HCT116 (cell line): ENCODE results near the gene ROR2. TPM values are rescaled to one million over a fixed set of nuclear protein-coding genes. Genes with fewer than 3 reads are reported as not detected.

Source experiments
- ATAC-seq: fragments of 200-7000 bp; cut with Tn5 transposase; 2 replicates; pipeline ENCODE4 v1.9.1; 2020; ENCODE audit warnings: mild to moderate bottlenecking, moderate library complexity
- BruUV-seq: library from RNA; stranded (reverse); fragments of 400-500 nt; replicated peaks from 2 replicates; lab custom pipeline; 2021; lab: Mats Ljungman, UMichigan
- CTCF ChIA-PET: fragments of 300-600 bp; sonication (Branson Sonifier 250); formaldehyde crosslinking; loops from one replicate; lab custom pipeline; 2021; ENCODE audit warnings: antibody characterized with exemption; lab: Charles Lee
- POLR2A ChIA-PET: fragments of 300-600, 350-600 bp; sonication (Branson Sonifier 250); formaldehyde crosslinking; loops from one replicate; lab custom pipeline; 2021; ENCODE audit warnings: antibody characterized with exemption; lab: Charles Lee
- RAD21 ChIA-PET, 2 experiments: fragments of 300-600 bp; sonication (Branson Sonifier 250); formaldehyde crosslinking; loops; one replicate each; lab custom pipeline; 2023; ENCODE audit warnings: low total read pairs in 2 of 2; ENCODE audit not compliant: uncharacterized antibody in 2 of 2, unreplicated experiment in 2 of 2, low non-redundant PET in 1 of 2; lab: Charles Lee
- DNase-seq: peaks from one replicate; pipeline ENCODE4 v3.0.0-alpha.2; 2010; ENCODE audit warnings: low read depth, low spot score
- H2AFZ ChIP-seq: fragments of 200-600 bp; shearing (Covaris generic), sonication (generic); 2 replicates; pipeline ENCODE4 v1.6.1; 2017; ENCODE audit warnings: low read depth, mixed run types, mixed read lengths, antibody characterized with exemption, low read length; ENCODE audit not compliant: poor library complexity, severe bottlenecking
- H3K27ac ChIP-seq: 2 replicates; pipeline ENCODE4 v1.5.1; 2012; ENCODE audit warnings: low read depth, low read length
- H3K27me3 ChIP-seq: fragments of 200-600 bp; sonication (generic); 2 replicates; pipeline ENCODE4 v1.6.1; 2016; ENCODE audit warnings: mixed run types, low read length, mixed read lengths; ENCODE audit not compliant: insufficient read depth
- H3K36me3 ChIP-seq, 2 experiments: fragments of 200-500 bp in 1 of 2; fragments of 200-600 bp in 1 of 2; sonication (Bioruptor generic) in 1 of 2; sonication (generic) in 1 of 2; 2 replicates each; pipeline versions ENCODE4 v1.5.1 to v1.6.1; 2014 to 2016; ENCODE audit warnings: low read length in 2 of 2, inconsistent platforms in 1 of 2, mixed read lengths in 1 of 2, mixed run types in 1 of 2; ENCODE audit not compliant: insufficient read depth in 2 of 2, control insufficient read depth in 1 of 2
- H3K4me1 ChIP-seq, 2 experiments: fragments of 200-600 bp in 1 of 2; sonication (generic) in 1 of 2; 2 replicates each; pipeline versions ENCODE4 v1.5.1 to v1.6.1; 2012 to 2017; ENCODE audit warnings: low read length in 2 of 2, inconsistent platforms in 1 of 2, mild to moderate bottlenecking in 1 of 2, mixed read lengths in 1 of 2, mixed run types in 1 of 2, moderate library complexity in 1 of 2; ENCODE audit not compliant: insufficient read depth in 2 of 2, control insufficient read depth in 1 of 2
- H3K4me2 ChIP-seq: fragments of 200-600 bp; sonication (generic); 2 replicates; pipeline ENCODE4 v1.6.1; 2017; ENCODE audit warnings: mixed run types, low read length, mixed read lengths
- H3K4me3 ChIP-seq, 2 experiments: fragments of 200-600 bp in 1 of 2; sonication (generic) in 1 of 2; replicated peaks in 1 of 2; 2 replicates each; pipeline ENCODE4 v1.5.1; 2011 to 2016; ENCODE audit warnings: low read length in 2 of 2, control low read depth in 1 of 2, low read depth in 1 of 2, mild to moderate bottlenecking in 1 of 2, mixed read lengths in 1 of 2, mixed run types in 1 of 2
- H3K79me2 ChIP-seq: fragments of 200-600 bp; sonication (generic); 2 replicates; pipeline ENCODE4 v1.6.1; 2017; ENCODE audit warnings: mild to moderate bottlenecking, mixed run types, low read length, moderate library complexity, mixed read lengths; ENCODE audit not compliant: insufficient read depth
- H3K9ac ChIP-seq: fragments of 200-600 bp; sonication (generic); 2 replicates; pipeline ENCODE4 v1.6.1; 2016; ENCODE audit warnings: low read length, mixed read lengths
- H3K9me2 ChIP-seq: fragments of 200-600 bp; sonication (generic), shearing (Covaris generic); 2 replicates; pipeline ENCODE4 v1.6.1; 2017; ENCODE audit warnings: mixed run types, mild to moderate bottlenecking, moderate library complexity; ENCODE audit not compliant: insufficient read depth
- H3K9me3 ChIP-seq, 2 experiments: fragments of 200-500 bp in 1 of 2; fragments of 200-600 bp in 1 of 2; sonication (Bioruptor generic) in 1 of 2; sonication (generic) in 1 of 2; 2 replicates each; pipeline ENCODE4 v1.6.1; 2014 to 2017; ENCODE audit warnings: low read length in 2 of 2, mixed read lengths in 2 of 2, inconsistent platforms in 1 of 2, low read depth in 1 of 2, mild to moderate bottlenecking in 1 of 2, mixed run types in 1 of 2, moderate library complexity in 1 of 2; ENCODE audit not compliant: control insufficient read depth in 1 of 2, insufficient read depth in 1 of 2
- H4K20me1 ChIP-seq: fragments of 200-600 bp; sonication (generic), shearing (Covaris generic); 2 replicates; pipeline ENCODE4 v1.6.1; 2017; ENCODE audit warnings: mixed run types, mild to moderate bottlenecking, moderate library complexity; ENCODE audit not compliant: insufficient read depth
- CBX3 ChIP-seq: IDR thresholded peaks from 2 replicates; pipeline ENCODE4 v1.6.1; 2012; ENCODE audit warnings: low read depth
- FOSL1 ChIP-seq: IDR thresholded peaks from 2 replicates; pipeline ENCODE4 v1.6.1; 2012; ENCODE audit warnings: low read depth
- JUND ChIP-seq: IDR thresholded peaks from 2 replicates; pipeline ENCODE4 v1.6.1; 2012
- SRF ChIP-seq: IDR thresholded peaks from 2 replicates; pipeline ENCODE4 v1.6.1; 2012; ENCODE audit warnings: low read depth
- YY1 ChIP-seq: IDR thresholded peaks from 2 replicates; pipeline ENCODE4 v1.6.1; 2011; ENCODE audit warnings: low read length, low read depth, moderate library complexity, mild to moderate bottlenecking; ENCODE audit not compliant: insufficient replicate concordance; ENCODE audit errors: extremely low read depth
- intact Hi-C: fragments of 100-400 bp; cut with micrococcal nuclease; formaldehyde crosslinking; loops from 2 replicates; pipeline ENCODE4 v1.10.0; 2022
- total RNA-seq: library from RNA; stranded (reverse); gene quantifications from one replicate; pipeline ENCODE4 v1.2.1, GENCODE V29; 2021; ENCODE audit not compliant: unreplicated experiment
- TF ChIP-seq, protein P1 (sequence below): IDR thresholded peaks from 2 replicates; pipeline ENCODE4 v1.6.1; 2012
- TF ChIP-seq, protein P2 (sequence below): IDR thresholded peaks from 2 replicates; pipeline ENCODE4 v1.6.1; 2011; ENCODE audit warnings: mild to moderate bottlenecking, low read length, moderate library complexity; ENCODE audit not compliant: insufficient replicate concordance; ENCODE audit errors: extremely low read depth
- TF ChIP-seq, protein P3 (sequence below), 3 experiments: fragments of 200-600 bp in 1 of 3; sonication (generic) in 1 of 3; IDR thresholded peaks in 2 of 3; conservative IDR thresholded peaks in 1 of 3; 2 replicates each; pipeline ENCODE4 v1.5.1; 2012 to 2017; ENCODE audit warnings: low read depth in 2 of 3, low read length in 2 of 3, antibody characterized with exemption in 1 of 3, borderline replicate concordance in 1 of 3, control low read depth in 1 of 3, mild to moderate bottlenecking in 1 of 3, mixed read lengths in 1 of 3, mixed run types in 1 of 3, moderate library complexity in 1 of 3; ENCODE audit not compliant: insufficient read depth in 1 of 3

The ROR2 gene
- total RNA-seq, 1 experiment from 2014 or later: 15.7 TPM

DNA sequence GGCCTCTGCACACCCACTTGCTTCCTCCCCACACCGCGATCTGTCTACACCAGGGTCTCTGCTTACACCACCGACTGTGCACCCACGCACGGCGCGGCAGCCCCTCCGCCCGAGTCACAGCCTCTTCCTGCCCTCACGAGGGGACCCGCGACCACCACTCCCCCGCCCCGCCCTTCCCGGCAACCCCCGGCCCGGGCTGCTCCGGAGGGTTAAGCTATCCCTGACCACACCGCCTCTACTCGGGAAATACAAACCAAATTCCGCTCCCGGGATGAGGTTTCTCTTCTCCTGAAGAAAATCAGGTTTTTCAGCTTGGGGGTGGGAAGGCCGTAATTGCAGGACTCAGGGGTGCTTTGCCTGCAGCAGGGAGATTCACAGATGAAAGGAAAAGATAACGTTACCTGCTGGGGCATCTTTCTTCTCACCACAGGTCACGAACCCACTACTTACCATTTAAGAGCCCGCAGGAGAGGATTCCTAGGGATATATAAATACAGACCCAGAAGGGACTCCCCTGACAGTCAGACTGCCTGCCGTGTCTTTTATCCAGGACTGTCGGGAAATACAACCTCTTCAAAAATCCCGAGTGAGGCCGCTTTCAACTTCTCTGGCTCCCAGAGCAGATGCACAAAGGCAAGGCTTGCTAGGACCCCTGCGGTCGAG is 63.5 kb downstream of the ROR2 start:
- TF ChIP-seq JUND: no peak
- TF ChIP-seq CBX3: no peak
- no peak for TF ChIP-seq SRF
- TF ChIP-seq, protein P1, sequence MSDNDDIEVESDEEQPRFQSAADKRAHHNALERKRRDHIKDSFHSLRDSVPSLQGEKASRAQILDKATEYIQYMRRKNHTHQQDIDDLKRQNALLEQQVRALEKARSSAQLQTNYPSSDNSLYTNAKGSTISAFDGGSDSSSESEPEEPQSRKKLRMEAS: no peak
- TF ChIP-seq, protein P2, sequence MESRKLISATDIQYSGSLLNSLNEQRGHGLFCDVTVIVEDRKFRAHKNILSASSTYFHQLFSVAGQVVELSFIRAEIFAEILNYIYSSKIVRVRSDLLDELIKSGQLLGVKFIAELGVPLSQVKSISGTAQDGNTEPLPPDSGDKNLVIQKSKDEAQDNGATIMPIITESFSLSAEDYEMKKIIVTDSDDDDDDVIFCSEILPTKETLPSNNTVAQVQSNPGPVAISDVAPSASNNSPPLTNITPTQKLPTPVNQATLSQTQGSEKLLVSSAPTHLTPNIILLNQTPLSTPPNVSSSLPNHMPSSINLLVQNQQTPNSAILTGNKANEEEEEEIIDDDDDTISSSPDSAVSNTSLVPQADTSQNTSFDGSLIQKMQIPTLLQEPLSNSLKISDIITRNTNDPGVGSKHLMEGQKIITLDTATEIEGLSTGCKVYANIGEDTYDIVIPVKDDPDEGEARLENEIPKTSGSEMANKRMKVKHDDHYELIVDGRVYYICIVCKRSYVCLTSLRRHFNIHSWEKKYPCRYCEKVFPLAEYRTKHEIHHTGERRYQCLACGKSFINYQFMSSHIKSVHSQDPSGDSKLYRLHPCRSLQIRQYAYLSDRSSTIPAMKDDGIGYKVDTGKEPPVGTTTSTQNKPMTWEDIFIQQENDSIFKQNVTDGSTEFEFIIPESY: no peak
- no peak for TF ChIP-seq YY1
- TF ChIP-seq, protein P3, sequence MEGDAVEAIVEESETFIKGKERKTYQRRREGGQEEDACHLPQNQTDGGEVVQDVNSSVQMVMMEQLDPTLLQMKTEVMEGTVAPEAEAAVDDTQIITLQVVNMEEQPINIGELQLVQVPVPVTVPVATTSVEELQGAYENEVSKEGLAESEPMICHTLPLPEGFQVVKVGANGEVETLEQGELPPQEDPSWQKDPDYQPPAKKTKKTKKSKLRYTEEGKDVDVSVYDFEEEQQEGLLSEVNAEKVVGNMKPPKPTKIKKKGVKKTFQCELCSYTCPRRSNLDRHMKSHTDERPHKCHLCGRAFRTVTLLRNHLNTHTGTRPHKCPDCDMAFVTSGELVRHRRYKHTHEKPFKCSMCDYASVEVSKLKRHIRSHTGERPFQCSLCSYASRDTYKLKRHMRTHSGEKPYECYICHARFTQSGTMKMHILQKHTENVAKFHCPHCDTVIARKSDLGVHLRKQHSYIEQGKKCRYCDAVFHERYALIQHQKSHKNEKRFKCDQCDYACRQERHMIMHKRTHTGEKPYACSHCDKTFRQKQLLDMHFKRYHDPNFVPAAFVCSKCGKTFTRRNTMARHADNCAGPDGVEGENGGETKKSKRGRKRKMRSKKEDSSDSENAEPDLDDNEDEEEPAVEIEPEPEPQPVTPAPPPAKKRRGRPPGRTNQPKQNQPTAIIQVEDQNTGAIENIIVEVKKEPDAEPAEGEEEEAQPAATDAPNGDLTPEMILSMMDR (IDR thresholded peaks at IDR 0.05 in 2 of 3, conservative IDR thresholded peaks at IDR 0.05 in 1 of 3; ENCODE audit: borderline replicate concordance in 1 of 3, insufficient read depth in 1 of 3, low read depth in 2 of 3, low read length in 2 of 3): no peak
- TF ChIP-seq FOSL1: no peak
- Histone ChIP-seq H4K20me1 (no peaks in the 10 kb centered on the region), H3K9ac (no peak overlapping the region), H3K4me3 (no peak overlapping the region), H2AFZ (no peak overlapping the region), H3K9me3 (no peaks in the 10 kb centered on the region), H3K36me3 (0 out of 4 replicates have a peak, but pooled peaks cover 0 to 3% of the 10 kb centered on the region in 2 experiments), H3K9me2 (no peaks in the 10 kb centered on the region), H3K27me3 (no peaks in the 10 kb centered on the region), H3K4me1 (no peaks in the 10 kb centered on the region), H3K27ac (no peak overlapping the region), H3K79me2 (no peaks in the 10 kb centered on the region), H3K4me2 (no peak overlapping the region)
- BruUV-seq: no TSS peak
- ChIA-PET POLR2A (no interaction called here), CTCF (no interaction called here), RAD21 (no interaction called here)
- ATAC-seq (no peak), DNase-seq (no peak)
- intact Hi-C loops: no loop called here
